ENCODE results near the gene GRID2. TPM values are rescaled to one million over a fixed set of nuclear protein-coding genes. Genes with fewer than 3 reads are reported as not detected.

GRID2 gene
- total and polyA plus RNA-seq, 2 of the 13 experiments (the other 11 are each of a cell fraction or from before 2014, with no cell fraction given): not detected

GRCh38 chr4:93502991-93503390 is 1199.2 kb downstream of the GRID2 start (continued):
- TF ChIP-seq FOSL1 (CRISPR knock-in tag; IDR thresholded peaks at IDR 0.05; ENCODE audit: borderline replicate concordance) (no peak), KAT7 (CRISPR knock-in tag; IDR thresholded peaks at IDR 0.05; ENCODE audit: borderline replicate concordance) (no peak), ZNF766 (CRISPR knock-in tag; IDR thresholded peaks at IDR 0.05; ENCODE audit: borderline replicate concordance) (no peak), ZNF780A (CRISPR knock-in tag; IDR thresholded peaks at IDR 0.05) (no peak), HMGA1 (CRISPR knock-in tag; conservative IDR thresholded peaks at IDR 0.05) (no peak), ZSCAN21 (CRISPR knock-in tag; IDR thresholded peaks at IDR 0.05; ENCODE audit: borderline replicate concordance) (no peak)

GRCh38 chr4:93513851-93514250 is 1210.1 kb downstream of the GRID2 start:
- ChIA-PET POLR2A (no interaction called here), CTCF (ENCODE audit: low intra/inter-chr PET ratio, low total read pairs) (no interaction called here)
- no peaks in the 10 kb centered on the region for H3K79me2 ChIP-seq (ENCODE audit: insufficient read depth, low read length)
- H4K20me1 ChIP-seq (ENCODE audit: insufficient read depth, low read length): no peaks in the 10 kb centered on the region
- no peaks in the 10 kb centered on the region for H3K27me3 ChIP-seq (ENCODE audit: control insufficient read depth in 1 of 2, insufficient read depth in 2 of 2, low read length in 2 of 2)
- no TSS peak for BruUV-seq (replicated peaks)
- H3K4me3 ChIP-seq (replicated peaks in 1 of 3; ENCODE audit: insufficient read depth in 1 of 3, low read depth in 2 of 3, low read length in 3 of 3): no peak overlapping the region
- no peak for ATAC-seq
- no peak overlapping the region for H3K4me2 ChIP-seq (ENCODE audit: low read depth, low read length)
- intact Hi-C loops (cut with micrococcal nuclease; ENCODE audit: unreplicated experiment): no loop called here
- no peaks in the 10 kb centered on the region for H3K9me3 ChIP-seq (ENCODE audit: low read length)
- in situ Hi-C loops (cut with HindIII; ENCODE audit: extremely low pct_ligation_motif_present, low pct_unique_long_range_greater_than_20kb): no loop called here
- no peaks in the 10 kb centered on the region for H3K36me3 ChIP-seq (replicated peaks in 1 of 2; ENCODE audit: control insufficient read depth in 1 of 2, insufficient read depth in 2 of 2, low read length in 2 of 2)
- H3K4me1 ChIP-seq (ENCODE audit: insufficient read depth, low read length): no peaks in the 10 kb centered on the region
- TF ChIP-seq ELF4 (CRISPR knock-in tag; IDR thresholded peaks at IDR 0.05; ENCODE audit: borderline replicate concordance): no peak
- TF ChIP-seq AGO1 (IDR thresholded peaks at IDR 0.05; ENCODE audit: low read depth, low read length, poor library complexity, severe bottlenecking): no peak
- TF ChIP-seq JARID2 (CRISPR knock-in tag; IDR thresholded peaks at IDR 0.05; ENCODE audit: insufficient replicate concordance): no peak
- TF ChIP-seq NCOA1 (CRISPR knock-in tag; IDR thresholded peaks at IDR 0.05): no peak
- no peak overlapping the region for H2AFZ ChIP-seq (ENCODE audit: low read length)
- WGBS (ENCODE audit: low lambda C conversion rate): 18% methylated on average over 2 of the region's 2 CpGs
- no peak overlapping the region for H3K27ac ChIP-seq (ENCODE audit: extremely low read length, insufficient read depth, low read length)
- no peak for FAIRE-seq
- no peak overlapping the region for H3K9ac ChIP-seq (ENCODE audit: insufficient read depth, low read depth, low read length)
- no peak for DNase-seq (ENCODE audit: low spot score)

Data from HepG2 (cell line).